HAP-1 (cell line): ENCODE results near the gene ARHGEF28.

Source experiments
- DNase-seq, 2 experiments: peaks; one replicate each; pipeline ENCODE4 v3.0.0-alpha.2; 2016 to 2020; ENCODE audit warnings: low spot score in 2 of 2
- H3K27me3 ChIP-seq: fragments of 250-450 bp; sonication (Bioruptor Pico); 2 replicates; pipeline ENCODE4 v1.5.1; 2020; ENCODE audit warnings: low read depth, mild to moderate bottlenecking, moderate library complexity
- H3K36me3 ChIP-seq: fragments of 250-450 bp; sonication (Bioruptor Pico); replicated peaks from 2 replicates; pipeline ENCODE4 v1.5.1; 2020; ENCODE audit warnings: mild to moderate bottlenecking
- H3K4me1 ChIP-seq: fragments of 250-450 bp; sonication (Bioruptor Pico); 2 replicates; pipeline ENCODE4 v1.5.1; 2020; ENCODE audit warnings: mild to moderate bottlenecking
- H3K4me3 ChIP-seq: fragments of 250-450 bp; sonication (Bioruptor Pico); 2 replicates; pipeline ENCODE4 v1.5.1; 2020; ENCODE audit warnings: mild to moderate bottlenecking, moderate library complexity
- H3K9me3 ChIP-seq: fragments of 250-450 bp; sonication (Bioruptor Pico); 2 replicates; pipeline ENCODE4 v1.5.1; 2020; ENCODE audit warnings: mild to moderate bottlenecking, moderate library complexity
- in situ Hi-C: fragments of 300-500 bp; cut with MboI; formaldehyde crosslinking; loops from 3 replicates; pipeline ENCODE4 v1.14.3; 2020; ENCODE audit warnings: low sequenced_read_pairs, inconsistent platforms, mixed read lengths

The ARHGEF28 gene

DNA sequence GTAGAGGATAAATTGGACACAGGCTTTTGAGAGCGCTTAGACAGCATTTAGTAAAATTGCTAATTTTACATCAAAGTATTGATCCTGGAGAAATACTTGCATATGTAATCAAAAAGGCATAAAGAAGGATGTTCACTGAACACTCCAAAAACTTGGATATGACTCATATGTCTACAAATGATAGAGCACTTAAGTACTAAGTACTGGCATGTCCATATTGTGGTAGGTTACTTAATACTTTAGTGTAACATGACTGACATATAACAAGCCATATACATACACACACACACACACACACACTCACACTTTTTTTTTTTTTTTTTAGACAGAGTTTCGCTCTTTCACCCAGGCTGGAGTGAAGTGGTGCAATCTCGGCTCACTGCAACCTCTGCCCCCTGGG is 361.9 kb downstream of the ARHGEF28 start:
- Histone ChIP-seq H3K9me3 (no peaks in the 10 kb centered on the region), H3K4me3 (no peak overlapping the region), H3K4me1 (no peaks in the 10 kb centered on the region), H3K27me3 (no peaks in the 10 kb centered on the region; the same call in 1 of the 2 replicates), H3K36me3 (no peaks in the 10 kb centered on the region)
- in situ Hi-C loops: no loop called here
- no peak for DNase-seq

DNA sequence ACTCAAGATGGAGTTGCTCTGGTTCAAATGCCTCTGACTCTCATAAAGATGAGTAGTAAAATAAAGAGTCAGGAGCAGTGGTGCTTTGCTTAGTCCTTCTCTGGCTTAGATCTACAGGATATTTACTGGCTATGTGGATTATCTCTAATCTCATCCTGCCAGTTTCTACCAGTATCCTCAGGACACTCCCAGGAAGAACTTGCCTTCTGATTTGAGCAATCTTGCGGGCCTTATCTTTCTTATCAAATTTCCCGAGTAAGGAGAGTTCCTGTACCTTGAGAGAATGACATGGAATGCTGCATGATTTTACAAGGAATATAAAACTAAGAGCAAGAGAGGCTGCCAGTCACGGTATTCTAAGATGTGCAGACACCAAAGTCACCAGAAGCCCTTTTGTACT is 364.0 kb downstream of the ARHGEF28 start:
- no peak overlapping the region for H3K4me3 ChIP-seq
- DNase-seq: no peak
- in situ Hi-C loops: no loop called here
- no peaks in the 10 kb centered on the region for H3K36me3 ChIP-seq
- no peaks in the 10 kb centered on the region for H3K4me1 ChIP-seq
- no peaks in the 10 kb centered on the region; the same call in 1 of the 2 replicates for H3K27me3 ChIP-seq
- H3K9me3 ChIP-seq: no peaks in the 10 kb centered on the region
